ENCODE measurements around the gene MXRA8.

Gene MXRA8

GRCh38 chr1:1402072-1402900, 43.9 kb upstream of the MXRA8 start:
- Histone ChIP-seq H3K4me3 (no peak overlapping the region), H3K27ac (no peak overlapping the region)
- no peak for TF ChIP-seq CTCF (IDR thresholded peaks at IDR 0.05)
- DNase-seq (ENCODE audit: low spot score) = no peak

DNA sequence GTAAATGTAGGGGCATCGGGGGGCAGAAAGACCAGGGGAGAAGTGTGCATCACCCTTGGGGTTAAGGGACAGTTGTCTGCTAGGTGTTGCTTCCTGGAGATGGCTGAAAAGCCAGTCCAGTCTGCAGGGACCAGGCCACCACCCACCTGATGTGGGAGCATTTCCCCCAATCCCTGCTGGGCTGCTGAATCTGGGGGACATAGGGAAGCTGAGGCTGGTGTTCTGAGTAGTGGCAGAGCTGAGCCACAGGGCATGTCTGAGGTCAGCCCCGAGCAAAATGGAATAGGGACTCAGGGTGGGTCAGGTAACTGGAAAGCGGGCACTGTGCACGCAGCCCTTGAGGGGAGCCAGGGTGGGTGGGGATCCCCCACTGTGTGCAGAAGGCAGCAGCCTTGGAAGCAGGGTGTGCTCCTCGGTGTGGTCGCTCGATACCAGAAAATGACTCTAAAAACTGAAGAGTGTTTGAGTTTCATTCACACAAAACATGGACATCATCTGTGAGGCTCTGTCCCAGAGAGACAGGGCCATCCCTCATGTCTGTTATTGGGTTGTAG, 43.2 kb upstream of the MXRA8 start:
- H3K4me3 ChIP-seq = no peak overlapping the region
- H3K27ac ChIP-seq = no peak overlapping the region
- no peak for DNase-seq (ENCODE audit: low spot score)
- TF ChIP-seq CTCF (IDR thresholded peaks at IDR 0.05) = no peak

- no peak for TF ChIP-seq CTCF (IDR thresholded peaks at IDR 0.05)
- Histone ChIP-seq H3K27ac (peak overlapping the region in 1 of 2 donors; percentile 92), H3K4me3 (peak overlapping the region; percentile 100)
- DNase-seq (ENCODE audit: low spot score) = no peak
These were observed 42.5 kb upstream of the MXRA8 start for GRCh38 chr1:1400576-1401456.

GRCh38 chr1:1399872-1400575, 41.7 kb upstream of the MXRA8 start:
- no peak for DNase-seq (ENCODE audit: low spot score)
- TF ChIP-seq CTCF (IDR thresholded peaks at IDR 0.05) = no peak
- Histone ChIP-seq H3K4me3 (peak overlapping the region; percentile 100), H3K27ac (peak overlapping the region; percentile 57 to 92)

- DNase-seq (ENCODE audit: low spot score) = peak; percentile 99
- Histone ChIP-seq H3K27ac (peak within 1 kb of the TSS; percentile 67 to 92), H3K4me3 (peak within 1 kb of the TSS; percentile 100)
- TF ChIP-seq CTCF (IDR thresholded peaks at IDR 0.05) = peak; percentile 43
These were observed 41.0 kb upstream of the MXRA8 start, which contains the start of gene CCNL2 for GRCh38 chr1:1399187-1399871. Gene CCNL2, minus strand, starts transcription at chr1:1399335. Its CDS starts 29 bp downstream, at chr1:1399306.

- peak overlapping the region; percentile 100 for H3K4me3 ChIP-seq
- TF ChIP-seq CTCF (IDR thresholded peaks at IDR 0.05) = no peak
- peak overlapping the region; percentile 67 to 92 for H3K27ac ChIP-seq
- DNase-seq (ENCODE audit: low spot score) = no peak
These were observed 40.4 kb upstream of the MXRA8 start for GRCh38 chr1:1398677-1399186.
